Uterus (tissue), 2 donors: Measurements from ENCODE around the gene CDK5.

Source experiments
- POLR2A ChIP-seq, 2 donors: fragments of 450-650 bp; IDR thresholded peaks; one replicate each; pipeline ENCODE4 v1.6.1; 2016; ENCODE audit warnings: antibody characterized with exemption in 2 of 2, mild to moderate bottlenecking in 1 of 2, moderate library complexity in 1 of 2
- TF ChIP-seq, protein P1 (sequence below), 4 experiments: fragments of 200-600 bp in 2 of 4; fragments of 450-650 bp in 2 of 4; sonication (generic) in 2 of 4; IDR thresholded peaks; one replicate each; pipeline ENCODE4 v1.5.1; 2016 to 2019; ENCODE audit warnings: antibody characterized with exemption in 4 of 4, mild to moderate bottlenecking in 2 of 4, moderate library complexity in 1 of 4

- TF ChIP-seq, protein P1, sequence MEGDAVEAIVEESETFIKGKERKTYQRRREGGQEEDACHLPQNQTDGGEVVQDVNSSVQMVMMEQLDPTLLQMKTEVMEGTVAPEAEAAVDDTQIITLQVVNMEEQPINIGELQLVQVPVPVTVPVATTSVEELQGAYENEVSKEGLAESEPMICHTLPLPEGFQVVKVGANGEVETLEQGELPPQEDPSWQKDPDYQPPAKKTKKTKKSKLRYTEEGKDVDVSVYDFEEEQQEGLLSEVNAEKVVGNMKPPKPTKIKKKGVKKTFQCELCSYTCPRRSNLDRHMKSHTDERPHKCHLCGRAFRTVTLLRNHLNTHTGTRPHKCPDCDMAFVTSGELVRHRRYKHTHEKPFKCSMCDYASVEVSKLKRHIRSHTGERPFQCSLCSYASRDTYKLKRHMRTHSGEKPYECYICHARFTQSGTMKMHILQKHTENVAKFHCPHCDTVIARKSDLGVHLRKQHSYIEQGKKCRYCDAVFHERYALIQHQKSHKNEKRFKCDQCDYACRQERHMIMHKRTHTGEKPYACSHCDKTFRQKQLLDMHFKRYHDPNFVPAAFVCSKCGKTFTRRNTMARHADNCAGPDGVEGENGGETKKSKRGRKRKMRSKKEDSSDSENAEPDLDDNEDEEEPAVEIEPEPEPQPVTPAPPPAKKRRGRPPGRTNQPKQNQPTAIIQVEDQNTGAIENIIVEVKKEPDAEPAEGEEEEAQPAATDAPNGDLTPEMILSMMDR (IDR thresholded peaks at IDR 0.05) = no peak
- no peak for TF ChIP-seq POLR2A (IDR thresholded peaks at IDR 0.05)
Measured at GRCh38 chr7:151076863-151077704, 19.4 kb upstream of the CDK5 start.
